OCI-LY1 (cell line): ENCODE results near the gene NOL6.

ENCODE experiments used
- EZH2 ChIP-seq: fragments of 200-600 bp; sonication (generic), shearing (Covaris generic); IDR thresholded peaks from 2 replicates; pipeline ENCODE4 v1.8.0; 2017; ENCODE audit warnings: borderline replicate concordance, mixed run types, mild to moderate bottlenecking, antibody characterized with exemption, low read length, moderate library complexity, mixed read lengths
- TF ChIP-seq, protein P1 (sequence below): fragments of 200-600 bp; sonication (generic), shearing (Covaris generic); IDR thresholded peaks from 2 replicates; pipeline ENCODE4 v1.5.1; 2017; ENCODE audit warnings: mild to moderate bottlenecking, antibody characterized with exemption, low read length, moderate library complexity, mixed read lengths

DNA sequence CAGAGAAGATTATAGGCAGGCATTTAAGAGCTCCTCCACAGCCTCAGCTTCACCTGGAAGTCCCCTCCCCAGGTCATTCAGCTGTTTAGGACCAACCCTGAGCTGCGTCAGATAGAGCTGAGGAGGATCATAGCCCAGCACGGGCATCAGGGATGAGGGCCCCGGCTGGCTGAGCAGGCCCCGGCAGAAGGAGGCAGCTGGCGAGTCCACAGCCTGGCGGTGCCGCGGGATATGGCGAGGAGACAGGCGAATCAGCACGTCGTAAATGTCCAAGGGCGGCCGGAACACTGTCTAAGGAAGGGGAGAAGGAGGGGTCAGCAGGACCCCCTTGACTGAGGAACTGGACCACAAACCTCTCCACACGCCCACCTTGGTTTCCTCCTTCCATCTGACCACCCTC, 10.6 kb downstream of the NOL6 start:
- TF ChIP-seq, protein P1, sequence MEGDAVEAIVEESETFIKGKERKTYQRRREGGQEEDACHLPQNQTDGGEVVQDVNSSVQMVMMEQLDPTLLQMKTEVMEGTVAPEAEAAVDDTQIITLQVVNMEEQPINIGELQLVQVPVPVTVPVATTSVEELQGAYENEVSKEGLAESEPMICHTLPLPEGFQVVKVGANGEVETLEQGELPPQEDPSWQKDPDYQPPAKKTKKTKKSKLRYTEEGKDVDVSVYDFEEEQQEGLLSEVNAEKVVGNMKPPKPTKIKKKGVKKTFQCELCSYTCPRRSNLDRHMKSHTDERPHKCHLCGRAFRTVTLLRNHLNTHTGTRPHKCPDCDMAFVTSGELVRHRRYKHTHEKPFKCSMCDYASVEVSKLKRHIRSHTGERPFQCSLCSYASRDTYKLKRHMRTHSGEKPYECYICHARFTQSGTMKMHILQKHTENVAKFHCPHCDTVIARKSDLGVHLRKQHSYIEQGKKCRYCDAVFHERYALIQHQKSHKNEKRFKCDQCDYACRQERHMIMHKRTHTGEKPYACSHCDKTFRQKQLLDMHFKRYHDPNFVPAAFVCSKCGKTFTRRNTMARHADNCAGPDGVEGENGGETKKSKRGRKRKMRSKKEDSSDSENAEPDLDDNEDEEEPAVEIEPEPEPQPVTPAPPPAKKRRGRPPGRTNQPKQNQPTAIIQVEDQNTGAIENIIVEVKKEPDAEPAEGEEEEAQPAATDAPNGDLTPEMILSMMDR, result no peak
- TF ChIP-seq EZH2, result no peak
